SU-DHL-6 (cell line): ENCODE results near the gene CDH24.
A peak's percentile ranks its signal among the peaks of the same experiment; 100 is the strongest.

ENCODE experiments used
- H2AFZ ChIP-seq: fragments of 200-600 bp; sonication (generic); 2 replicates; pipeline ENCODE4 v1.6.1; 2014; ENCODE audit warnings: low read depth, mild to moderate bottlenecking, moderate library complexity, mixed read lengths, antibody characterized with exemption, low read length; ENCODE audit not compliant: severe bottlenecking
- H3F3A ChIP-seq: fragments of 200-600 bp; shearing (Covaris generic); 2 replicates; pipeline ENCODE4 v1.6.0; 2016; ENCODE audit warnings: antibody characterized with exemption, mild to moderate bottlenecking; ENCODE audit not compliant: insufficient read depth
- H3K27ac ChIP-seq: fragments of 200-600 bp; sonication (generic); 2 replicates; pipeline ENCODE4 v1.5.1; 2016; ENCODE audit warnings: low read depth, mild to moderate bottlenecking, low read length, moderate library complexity, mixed read lengths
- H3K27me3 ChIP-seq: fragments of 200-600 bp; sonication (generic), shearing (Covaris generic); 2 replicates; pipeline ENCODE4 v1.6.0; 2014; ENCODE audit warnings: mild to moderate bottlenecking, low read length
- H3K36me3 ChIP-seq: fragments of 200-600 bp; sonication (generic); 2 replicates; pipeline ENCODE4 v1.6.1; 2014; ENCODE audit warnings: mild to moderate bottlenecking, low read length, mixed read lengths
- H3K4me2 ChIP-seq: fragments of 300-600, 200-600 bp; shearing (Covaris generic), sonication (generic); 2 replicates; pipeline ENCODE4 v1.6.0; 2014; ENCODE audit warnings: low read length, low read depth, mild to moderate bottlenecking; ENCODE audit not compliant: poor library complexity, severe bottlenecking
- H3K4me3 ChIP-seq: fragments of 200-600 bp; sonication (generic); 2 replicates; pipeline ENCODE4 v1.5.1; 2014; ENCODE audit warnings: antibody characterized with exemption, low read length, mild to moderate bottlenecking, mixed read lengths; ENCODE audit not compliant: insufficient read depth, poor library complexity, severe bottlenecking
- H3K79me2 ChIP-seq: fragments of 200-600 bp; sonication (generic); 2 replicates; pipeline ENCODE4 v1.6.1; 2014; ENCODE audit warnings: mild to moderate bottlenecking, low read length, moderate library complexity; ENCODE audit not compliant: insufficient read depth
- H3K9ac ChIP-seq: fragments of 200-600 bp; sonication (generic); 2 replicates; pipeline ENCODE4 v1.7.0; 2014; ENCODE audit warnings: mild to moderate bottlenecking, low read length
- H3K9me2 ChIP-seq: fragments of 200-600 bp; sonication (generic); replicated peaks from 2 replicates; pipeline ENCODE4 v1.6.1; 2014; ENCODE audit warnings: low read length; ENCODE audit not compliant: insufficient read depth
- H3K9me3 ChIP-seq: fragments of 200-600 bp; sonication (generic); 2 replicates; pipeline ENCODE4 v1.6.1; 2014; ENCODE audit warnings: low read length, mixed read lengths; ENCODE audit not compliant: insufficient read depth
- H4K20me1 ChIP-seq: fragments of 200-600 bp; sonication (generic); 2 replicates; pipeline ENCODE4 v1.6.1; 2014; ENCODE audit warnings: low read depth, mild to moderate bottlenecking, antibody characterized with exemption, low read length, moderate library complexity, mixed read lengths
- EZH2phosphoT487 ChIP-seq: fragments of 200-600 bp; sonication (generic), shearing (Covaris generic); conservative IDR thresholded peaks from 2 replicates; pipeline ENCODE4 v1.6.1; 2018; ENCODE audit warnings: mild to moderate bottlenecking, antibody characterized with exemption, low read length, moderate library complexity, mixed read lengths
- TF ChIP-seq, protein P1 (sequence below): fragments of 200-600 bp; sonication (generic); IDR thresholded peaks from one replicate; pipeline ENCODE4 v1.5.1; 2017; ENCODE audit warnings: antibody characterized with exemption, mild to moderate bottlenecking, low read length, moderate library complexity; ENCODE audit not compliant: insufficient read depth, poor library complexity, severe bottlenecking

The CDH24 gene

DNA sequence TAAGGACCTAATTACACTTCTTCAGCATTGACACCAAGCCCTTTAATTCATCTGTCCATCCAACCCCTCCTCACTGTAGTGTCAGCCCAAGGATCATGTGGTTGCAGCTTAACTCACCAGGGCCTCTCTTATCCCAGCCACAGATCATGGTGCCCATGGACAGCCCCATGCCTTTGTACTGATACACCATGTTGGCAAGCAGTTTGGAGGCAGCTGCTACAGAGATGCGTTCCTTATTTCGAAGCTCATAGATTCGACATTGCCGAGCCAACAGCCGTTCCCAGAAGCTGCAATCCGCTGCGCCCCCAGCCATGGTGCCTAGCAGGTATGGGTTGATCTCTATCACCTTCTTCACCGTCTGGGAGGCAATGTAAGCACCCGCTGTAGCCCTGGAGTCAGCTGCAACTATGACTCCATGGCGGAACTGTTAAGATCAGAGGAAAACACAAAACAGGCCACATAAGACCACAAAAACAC lies 24.0 kb downstream of the CDH24 start:
- TF ChIP-seq, protein P1, sequence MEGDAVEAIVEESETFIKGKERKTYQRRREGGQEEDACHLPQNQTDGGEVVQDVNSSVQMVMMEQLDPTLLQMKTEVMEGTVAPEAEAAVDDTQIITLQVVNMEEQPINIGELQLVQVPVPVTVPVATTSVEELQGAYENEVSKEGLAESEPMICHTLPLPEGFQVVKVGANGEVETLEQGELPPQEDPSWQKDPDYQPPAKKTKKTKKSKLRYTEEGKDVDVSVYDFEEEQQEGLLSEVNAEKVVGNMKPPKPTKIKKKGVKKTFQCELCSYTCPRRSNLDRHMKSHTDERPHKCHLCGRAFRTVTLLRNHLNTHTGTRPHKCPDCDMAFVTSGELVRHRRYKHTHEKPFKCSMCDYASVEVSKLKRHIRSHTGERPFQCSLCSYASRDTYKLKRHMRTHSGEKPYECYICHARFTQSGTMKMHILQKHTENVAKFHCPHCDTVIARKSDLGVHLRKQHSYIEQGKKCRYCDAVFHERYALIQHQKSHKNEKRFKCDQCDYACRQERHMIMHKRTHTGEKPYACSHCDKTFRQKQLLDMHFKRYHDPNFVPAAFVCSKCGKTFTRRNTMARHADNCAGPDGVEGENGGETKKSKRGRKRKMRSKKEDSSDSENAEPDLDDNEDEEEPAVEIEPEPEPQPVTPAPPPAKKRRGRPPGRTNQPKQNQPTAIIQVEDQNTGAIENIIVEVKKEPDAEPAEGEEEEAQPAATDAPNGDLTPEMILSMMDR: no peak
- TF ChIP-seq EZH2phosphoT487: no peak
- Histone ChIP-seq H3K4me2 (peak overlapping the region; percentile 58), H3K79me2 (peaks cover 32% of the 10 kb centered on the region), H3K36me3 (peaks cover 6% of the 10 kb centered on the region; the same call in 1 of the 2 replicates), H3K9me2 (no peaks in the 10 kb centered on the region), H3F3A (peaks cover 5% of the 10 kb centered on the region; the same call in 1 of the 2 replicates), H3K9me3 (no peaks in the 10 kb centered on the region), H3K27ac (no peak overlapping the region), H2AFZ (no peak overlapping the region), H3K27me3 (no peaks in the 10 kb centered on the region), H4K20me1 (no peaks in the 10 kb centered on the region), H3K9ac (0 out of 2 replicates have a peak overlapping the region, but pooled peaks have one; percentile 91), H3K4me3 (no peak overlapping the region)

DNA sequence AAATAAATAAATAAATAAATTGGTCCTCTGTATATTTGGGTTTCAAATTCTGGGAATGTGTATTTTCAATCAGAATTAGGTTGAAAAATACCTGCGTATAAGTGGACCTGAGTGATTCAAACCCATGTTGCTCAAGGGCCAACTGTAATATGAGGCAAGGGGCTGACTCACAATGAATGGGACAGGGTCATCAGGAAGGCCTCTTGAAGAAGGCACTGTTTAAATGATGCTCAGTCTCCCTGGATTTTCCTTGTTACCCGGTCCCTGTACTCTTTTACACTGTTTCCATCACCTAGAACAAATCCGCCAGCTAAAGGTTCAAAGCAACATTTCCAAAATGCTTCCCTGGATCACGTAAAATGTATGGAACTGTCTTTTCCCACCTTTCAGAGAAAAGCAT lies 26.4 kb downstream of the CDH24 start:
- Histone ChIP-seq H3K79me2 (peaks cover 36% of the 10 kb centered on the region), H3K36me3 (peaks cover 9% of the 10 kb centered on the region), H4K20me1 (no peaks in the 10 kb centered on the region), H3K27me3 (no peaks in the 10 kb centered on the region), H3K9me2 (no peaks in the 10 kb centered on the region), H3K9ac (no peak overlapping the region), H3K4me3 (no peak overlapping the region), H3F3A (peaks cover 5% of the 10 kb centered on the region; the same call in 1 of the 2 replicates), H3K9me3 (no peaks in the 10 kb centered on the region), H2AFZ (no peak overlapping the region), H3K4me2 (no peak overlapping the region), H3K27ac (no peak overlapping the region)
- no peak for TF ChIP-seq EZH2phosphoT487
- TF ChIP-seq, protein P1: no peak

DNA sequence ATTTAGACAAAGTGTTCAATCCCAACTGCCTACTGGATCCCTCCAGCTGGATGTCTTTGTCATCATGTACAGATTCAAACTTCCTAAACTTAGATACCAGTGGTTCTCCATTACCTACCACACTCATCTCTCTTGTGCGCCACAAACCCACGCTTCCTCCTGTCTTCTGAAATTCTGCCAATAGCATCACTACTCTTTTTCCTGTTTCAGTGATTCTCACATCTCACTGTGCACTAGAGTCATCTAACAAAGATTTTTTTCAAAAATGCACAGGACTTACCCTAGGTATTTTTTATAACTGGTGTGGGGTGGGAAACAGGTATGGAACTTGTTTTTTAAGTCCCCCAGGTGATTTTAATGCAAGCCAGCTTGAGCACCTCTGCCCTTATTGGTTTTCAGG lies 28.5 kb downstream of the CDH24 start:
- Histone ChIP-seq H3K27me3 (no peaks in the 10 kb centered on the region), H2AFZ (no peak overlapping the region), H3K9me3 (no peaks in the 10 kb centered on the region), H3K36me3 (peaks cover 11% of the 10 kb centered on the region), H3K4me2 (no peak overlapping the region), H3F3A (peaks cover 5% of the 10 kb centered on the region; the same call in 1 of the 2 replicates), H3K27ac (no peak overlapping the region), H3K4me3 (no peak overlapping the region), H3K79me2 (peaks cover 28% of the 10 kb centered on the region), H3K9me2 (no peaks in the 10 kb centered on the region), H3K9ac (no peak overlapping the region), H4K20me1 (no peaks in the 10 kb centered on the region)
- no peak for TF ChIP-seq EZH2phosphoT487
- TF ChIP-seq, protein P1: no peak
